ENCODE data around the gene EEPD1.

Gene EEPD1

GRCh38 chr7:36298106-36298505 is 145.1 kb downstream of the EEPD1 start:
- Histone ChIP-seq H3K4me3 (ENCODE audit: low read depth, low read length) (no peak overlapping the region), H3K4me1 (ENCODE audit: control insufficient read depth, insufficient read depth, low read length) (peaks cover 8% of the 10 kb centered on the region; the same call in 1 of the 2 replicates), H3K36me3 (ENCODE audit: control insufficient read depth in 2 of 2, insufficient read depth in 1 of 2, low read length in 2 of 2) (peaks cover 0 to 5% of the 10 kb centered on the region in 2 experiments; a peak in 1 of 3 replicates), H3K27ac (ENCODE audit: extremely low read depth, low read depth, low read length) (no peak overlapping the region), H3K9me3 (ENCODE audit: control insufficient read depth, insufficient read depth, low read depth, low read length) (no peaks in the 10 kb centered on the region)
- CTCF ChIA-PET, result interaction anchor here (0.8 kb wide), 1 partner anchor 313 kb away, joined by 3 read pairs; no protein-coding TSS in a partner anchor
- POLR2A ChIA-PET, result interaction anchor here (0.6 kb wide), 1 partner anchor 92 kb away, joined by 3 read pairs; no protein-coding TSS in a partner anchor
- no peak for TF ChIP-seq ZNF639 (tag by site-specific recombination; IDR thresholded peaks at IDR 0.05)
- no peak for TF ChIP-seq ZBTB17 (tag by site-specific recombination; IDR thresholded peaks at IDR 0.05)
- TF ChIP-seq KLF9 (tag by site-specific recombination; IDR thresholded peaks at IDR 0.05; ENCODE audit: low read depth), result no peak
- no peak for TF ChIP-seq ZNF248 (tag by site-specific recombination; IDR thresholded peaks at IDR 0.05)

- H3K4me3 ChIP-seq (ENCODE audit: low read depth, low read length), result no peak overlapping the region
- H3K4me1 ChIP-seq (ENCODE audit: control insufficient read depth, insufficient read depth, low read length), result peaks cover 18% of the 10 kb centered on the region
- POLR2A ChIA-PET, result no interaction called here
- TF ChIP-seq ZNF211 (tag by site-specific recombination; IDR thresholded peaks at IDR 0.05; ENCODE audit: low read depth), result no peak
- TF ChIP-seq ZNF274 (IDR thresholded peaks at IDR 0.05; ENCODE audit: low read length), result no peak
- TF ChIP-seq ZNF274 (tag by site-specific recombination; IDR thresholded peaks at IDR 0.05; ENCODE audit: borderline replicate concordance), result no peak
- no peak for TF ChIP-seq SCRT2 (tag by site-specific recombination; IDR thresholded peaks at IDR 0.05)
- TF ChIP-seq, protein P1, sequence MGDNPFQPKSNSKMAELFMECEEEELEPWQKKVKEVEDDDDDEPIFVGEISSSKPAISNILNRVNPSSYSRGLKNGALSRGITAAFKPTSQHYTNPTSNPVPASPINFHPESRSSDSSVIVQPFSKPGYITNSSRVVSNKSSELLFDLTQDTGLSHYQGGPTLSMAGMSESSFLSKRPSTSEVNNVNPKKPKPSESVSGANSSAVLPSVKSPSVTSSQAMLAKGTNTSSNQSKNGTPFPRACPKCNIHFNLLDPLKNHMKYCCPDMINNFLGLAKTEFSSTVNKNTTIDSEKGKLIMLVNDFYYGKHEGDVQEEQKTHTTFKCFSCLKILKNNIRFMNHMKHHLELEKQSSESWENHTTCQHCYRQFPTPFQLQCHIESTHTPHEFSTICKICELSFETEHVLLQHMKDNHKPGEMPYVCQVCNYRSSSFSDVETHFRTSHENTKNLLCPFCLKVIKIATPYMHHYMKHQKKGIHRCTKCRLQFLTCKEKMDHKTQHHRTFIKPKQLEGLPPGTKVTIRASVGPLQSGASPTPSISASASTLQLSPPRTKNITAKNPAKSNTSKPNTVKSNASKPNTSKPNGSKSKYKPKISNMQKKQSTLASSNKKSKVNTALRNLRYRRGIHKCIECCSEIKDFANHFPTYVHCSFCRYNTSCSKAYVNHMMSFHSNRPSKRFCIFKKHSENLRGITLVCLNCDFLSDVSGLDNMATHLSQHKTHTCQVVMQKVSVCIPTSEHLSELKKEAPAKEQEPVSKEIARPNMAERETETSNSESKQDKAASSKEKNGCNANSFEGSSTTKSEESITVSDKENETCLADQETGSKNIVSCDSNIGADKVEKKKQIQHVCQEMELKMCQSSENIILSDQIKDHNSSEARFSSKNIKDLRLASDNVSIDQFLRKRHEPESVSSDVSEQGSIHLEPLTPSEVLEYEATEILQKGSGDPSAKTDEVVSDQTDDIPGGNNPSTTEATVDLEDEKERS (tag by site-specific recombination; IDR thresholded peaks at IDR 0.05), result no peak
- TF ChIP-seq, protein P2, sequence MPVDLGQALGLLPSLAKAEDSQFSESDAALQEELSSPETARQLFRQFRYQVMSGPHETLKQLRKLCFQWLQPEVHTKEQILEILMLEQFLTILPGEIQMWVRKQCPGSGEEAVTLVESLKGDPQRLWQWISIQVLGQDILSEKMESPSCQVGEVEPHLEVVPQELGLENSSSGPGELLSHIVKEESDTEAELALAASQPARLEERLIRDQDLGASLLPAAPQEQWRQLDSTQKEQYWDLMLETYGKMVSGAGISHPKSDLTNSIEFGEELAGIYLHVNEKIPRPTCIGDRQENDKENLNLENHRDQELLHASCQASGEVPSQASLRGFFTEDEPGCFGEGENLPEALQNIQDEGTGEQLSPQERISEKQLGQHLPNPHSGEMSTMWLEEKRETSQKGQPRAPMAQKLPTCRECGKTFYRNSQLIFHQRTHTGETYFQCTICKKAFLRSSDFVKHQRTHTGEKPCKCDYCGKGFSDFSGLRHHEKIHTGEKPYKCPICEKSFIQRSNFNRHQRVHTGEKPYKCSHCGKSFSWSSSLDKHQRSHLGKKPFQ (tag by site-specific recombination; IDR thresholded peaks at IDR 0.05), result no peak
- TF ChIP-seq ZNF670 (tag by site-specific recombination; IDR thresholded peaks at IDR 0.05; ENCODE audit: low read depth), result no peak
- no peak for TF ChIP-seq ZNF112 (tag by site-specific recombination; IDR thresholded peaks at IDR 0.05)
- no peak for TF ChIP-seq ZNF366 (tag by site-specific recombination; conservative IDR thresholded peaks at IDR 0.05)
- TF ChIP-seq ZNF544 (tag by site-specific recombination; IDR thresholded peaks at IDR 0.05), result no peak
- no peak overlapping the region for H3K27ac ChIP-seq (ENCODE audit: extremely low read depth, low read depth, low read length)
- CTCF ChIA-PET, result no interaction called here
- peaks cover 0 to 5% of the 10 kb centered on the region in 2 experiments; a peak in 1 of 3 replicates for H3K36me3 ChIP-seq (ENCODE audit: control insufficient read depth in 2 of 2, insufficient read depth in 1 of 2, low read length in 2 of 2)
- H3K9me3 ChIP-seq (ENCODE audit: control insufficient read depth, insufficient read depth, low read depth, low read length), result no peaks in the 10 kb centered on the region
Measured at GRCh38 chr7:36299223-36299774, 146.2 kb downstream of the EEPD1 start.

GRCh38 chr7:36299823-36300341 is 146.8 kb downstream of the EEPD1 start:
- H3K9me3 ChIP-seq (ENCODE audit: control insufficient read depth, insufficient read depth, low read depth, low read length), result no peaks in the 10 kb centered on the region
- ChIA-PET POLR2A (no interaction called here), CTCF (interaction anchor here (0.6 to 5.6 kb wide), 4 partner anchors 8 to 314 kb away, joined by 3 to 50 read pairs (median 6); no protein-coding TSS in a partner anchor)
- no peak overlapping the region for H3K4me3 ChIP-seq (ENCODE audit: low read depth, low read length)
- TF ChIP-seq ZNF184 (tag by site-specific recombination; IDR thresholded peaks at IDR 0.05), result no peak
- TF ChIP-seq ZNF747 (tag by site-specific recombination; IDR thresholded peaks at IDR 0.05), result no peak
- no peak for TF ChIP-seq ZNF169 (tag by site-specific recombination; IDR thresholded peaks at IDR 0.05)
- no peak for TF ChIP-seq FEZF1 (tag by site-specific recombination; IDR thresholded peaks at IDR 0.05)
- TF ChIP-seq ZIC2 (tag by site-specific recombination; IDR thresholded peaks at IDR 0.05), result 0 out of 2 replicates have a peak, but pooled peaks have one; percentile 20
- peaks cover 0 to 5% of the 10 kb centered on the region in 2 experiments; a peak in 1 of 3 replicates for H3K36me3 ChIP-seq (ENCODE audit: control insufficient read depth in 2 of 2, insufficient read depth in 1 of 2, low read length in 2 of 2)
- peaks cover 18% of the 10 kb centered on the region for H3K4me1 ChIP-seq (ENCODE audit: control insufficient read depth, insufficient read depth, low read length)
- H3K27ac ChIP-seq (ENCODE audit: extremely low read depth, low read depth, low read length), result no peak overlapping the region
